Chondrocyte (in vitro differentiated cells): ENCODE results near the gene CXXC4. TPM values are rescaled to one million over a fixed set of nuclear protein-coding genes. Genes with fewer than 3 reads are reported as not detected.

Experiments used
- DNase-seq: peaks from one replicate; pipeline ENCODE4 v3.0.0; 2021; ENCODE audit warnings: mixed read lengths, low spot score
- H3K27ac Mint-ChIP-seq: one replicate; pipeline ENCODE4 v1.8.0; 2021; ENCODE audit warnings: mild to moderate bottlenecking, moderate library complexity, mixed read lengths; ENCODE audit not compliant: unreplicated experiment
- H3K27me3 Mint-ChIP-seq: 2 replicates; pipeline ENCODE4 v1.8.0; 2021; ENCODE audit warnings: low read depth, mixed read lengths
- H3K36me3 Mint-ChIP-seq: 2 replicates; pipeline ENCODE4 v1.8.0; 2021; ENCODE audit warnings: low read depth, mixed read lengths
- H3K4me1 Mint-ChIP-seq: 2 replicates; pipeline ENCODE4 v1.8.0; 2021; ENCODE audit warnings: low read depth, mild to moderate bottlenecking, mixed read lengths
- H3K4me3 Mint-ChIP-seq: one replicate; pipeline ENCODE4 v1.8.0; 2021; ENCODE audit warnings: mild to moderate bottlenecking, moderate library complexity, mixed read lengths; ENCODE audit not compliant: unreplicated experiment
- H3K9me3 Mint-ChIP-seq: 2 replicates; pipeline ENCODE4 v1.8.0; 2021; ENCODE audit warnings: low read depth, mixed read lengths
- CTCF ChIP-seq: fragments of 200-600 bp; sonication (generic); IDR thresholded peaks from 2 replicates; pipeline ENCODE4 v1.5.0; 2021; ENCODE audit warnings: antibody characterized with exemption, mild to moderate bottlenecking, moderate library complexity
- total RNA-seq: library from RNA; stranded (reverse); gene quantifications from 3 replicates; pipeline ENCODE4 v1.2.1, GENCODE V29; 2021

The CXXC4 gene
- total RNA-seq, 1 donor from 2014 or later, result not detected

- no peak for DNase-seq
- no peaks in the 10 kb centered on the region for H3K36me3 Mint-ChIP-seq
- no peaks in the 10 kb centered on the region for H3K4me1 Mint-ChIP-seq
- no peak for TF ChIP-seq CTCF
- H3K4me3 Mint-ChIP-seq, result no peak overlapping the region
- H3K27me3 Mint-ChIP-seq, result peaks cover 23% of the 10 kb centered on the region
- H3K27ac Mint-ChIP-seq, result no peak overlapping the region
- H3K9me3 Mint-ChIP-seq, result no peaks in the 10 kb centered on the region
Observed at GRCh38 chr4:104507112-104507511, 12.4 kb upstream of the CXXC4 start.

- no peaks in the 10 kb centered on the region for H3K36me3 Mint-ChIP-seq
- no peak overlapping the region for H3K4me3 Mint-ChIP-seq
- TF ChIP-seq CTCF, result no peak
- no peaks in the 10 kb centered on the region for H3K9me3 Mint-ChIP-seq
- peaks cover 36% of the 10 kb centered on the region for H3K27me3 Mint-ChIP-seq
- H3K4me1 Mint-ChIP-seq, result no peaks in the 10 kb centered on the region
- no peak for DNase-seq
- no peak overlapping the region for H3K27ac Mint-ChIP-seq
Observed at GRCh38 chr4:104504536-104504935, 9.8 kb upstream of the CXXC4 start.

GRCh38 chr4:104502471-104502870, 7.8 kb upstream of the CXXC4 start:
- DNase-seq, result no peak
- Mint-ChIP-seq H3K9me3 (no peaks in the 10 kb centered on the region), H3K4me1 (no peaks in the 10 kb centered on the region), H3K27me3 (peaks cover 49% of the 10 kb centered on the region), H3K27ac (no peak overlapping the region), H3K4me3 (no peak overlapping the region), H3K36me3 (no peaks in the 10 kb centered on the region)
- TF ChIP-seq CTCF, result no peak

GRCh38 chr4:104501290-104501689, 6.6 kb upstream of the CXXC4 start:
- H3K27ac Mint-ChIP-seq, result no peak overlapping the region

GRCh38 chr4:104500442-104500841, 5.7 kb upstream of the CXXC4 start:
- H3K27ac Mint-ChIP-seq, result no peak overlapping the region
- no peak for TF ChIP-seq CTCF
- H3K4me1 Mint-ChIP-seq, result peaks cover 3% of the 10 kb centered on the region
- no peaks in the 10 kb centered on the region for H3K9me3 Mint-ChIP-seq
- H3K36me3 Mint-ChIP-seq, result no peaks in the 10 kb centered on the region
- no peak for DNase-seq
- peaks cover 51% of the 10 kb centered on the region for H3K27me3 Mint-ChIP-seq
- no peak overlapping the region for H3K4me3 Mint-ChIP-seq

More at GRCh38 chr4:104501290-104501689, 6.6 kb upstream of the CXXC4 start:
- no peak overlapping the region for H3K4me3 Mint-ChIP-seq
- no peak for DNase-seq
- peaks cover 52% of the 10 kb centered on the region for H3K27me3 Mint-ChIP-seq
- H3K4me1 Mint-ChIP-seq, result no peaks in the 10 kb centered on the region
- no peaks in the 10 kb centered on the region for H3K36me3 Mint-ChIP-seq
- H3K9me3 Mint-ChIP-seq, result no peaks in the 10 kb centered on the region
- TF ChIP-seq CTCF, result no peak
